Heart right ventricle (tissue), 16 donors: Measurements from ENCODE around the gene KLHDC1. TPM values are rescaled to one million over a fixed set of nuclear protein-coding genes. Genes with fewer than 3 reads are reported as not detected.

Experiments
- ATAC-seq, 8 donors: fragments of 200-7000 bp; cut with Tn5 transposase; one replicate each; pipeline ENCODE4 v1.9.1; 2020; ENCODE audit warnings: mild to moderate bottlenecking in 8 of 8, moderate library complexity in 8 of 8, moderate number of reproducible peaks in 1 of 8
- DNase-seq, 2 donors: peaks; one replicate each; pipeline ENCODE4 v3.0.0-alpha.2; 2020
- H3K27ac ChIP-seq, 10 donors: fragments of 200-600 bp; sonication (generic) in 2 of 10; one replicate each; pipeline versions ENCODE4 v1.5.0 to v1.8.0; 2020 to 2022; ENCODE audit warnings: mild to moderate bottlenecking in 3 of 10
- H3K27me3 ChIP-seq, 7 donors: fragments of 200-600 bp; one replicate each; pipeline ENCODE4 v1.8.0; 2021 to 2022; ENCODE audit warnings: mild to moderate bottlenecking in 2 of 7
- H3K36me3 ChIP-seq, 9 donors: fragments of 200-600 bp; sonication (generic) in 1 of 9; one replicate each; pipeline versions ENCODE4 v1.5.0 to v1.8.0; 2020 to 2022; ENCODE audit warnings: mild to moderate bottlenecking in 2 of 9
- H3K4me1 ChIP-seq, 9 donors: fragments of 200-600 bp; sonication (generic) in 1 of 9; one replicate each; pipeline versions ENCODE4 v1.5.0 to v1.8.0; 2020 to 2022; ENCODE audit warnings: mild to moderate bottlenecking in 4 of 9
- H3K4me3 ChIP-seq, 10 donors: fragments of 200-600 bp; sonication (generic) in 2 of 10; one replicate each; pipeline versions ENCODE4 v1.5.0 to v1.8.0; 2020 to 2022; ENCODE audit warnings: mild to moderate bottlenecking in 7 of 10, moderate library complexity in 2 of 10
- H3K9me3 ChIP-seq, 11 donors: fragments of 200-600 bp in 10 of 11; sonication (generic) in 2 of 11; one replicate each; pipeline versions ENCODE4 v1.5.0 to v1.8.0; 2013 to 2022; ENCODE audit warnings: mild to moderate bottlenecking in 2 of 11, control low read depth in 1 of 11, moderate library complexity in 1 of 11
- CTCF ChIP-seq, 9 donors: fragments of 200-600 bp; sonication (generic) in 2 of 9; IDR thresholded peaks; one replicate each; pipeline versions ENCODE4 v1.5.0 to v1.8.0; 2021 to 2022; ENCODE audit warnings: antibody characterized with exemption in 9 of 9, mild to moderate bottlenecking in 5 of 9, moderate library complexity in 1 of 9
- WGBS, 2 donors: extraction: QIAGEN DNeasy Blood & Tissue Kit; methylation state at CpG; one replicate each; pipeline ENCODE4 v1.1.7; 2013; ENCODE audit warnings: inconsistent platforms in 1 of 2; 5-methylcytosine and 5-hydroxymethylcytosine counted together
- intact Hi-C, 10 donors: fragments of 100-400 bp; cut with DNase I; formaldehyde crosslinking; loops; one replicate each; pipeline versions ENCODE4 v1.11.1 to v1.14.2; 2022
- polyA plus RNA-seq, 2 donors: library from polyadenylated mRNA; stranded (reverse); fragments of 200-250 nt; gene quantifications; one replicate each; pipeline ENCODE4 v1.2.3, GENCODE V29; 2013
- total RNA-seq, 10 donors: library from RNA; stranded (reverse); fragmentation: NEBNext Ultra II Directional in 3 of 10; extraction: Animal tissue kit (Norgen Biotek cat#: 25700) in 3 of 10; gene quantifications; one replicate each; pipeline versions ENCODE4 v1.2.1 to v1.2.4, GENCODE V29; 2021 to 2023
- donor health status: Arrhythmogenic right ventricular cardiomyopathy.
- donor health status: ischemic (EF 13 %, LVEDD 7.1; RV severe dilation, severe dysfunction).
- donor health status: healthy with polysubstance abuse.
- donor health status: DM: no; HTN: yes; CAD: no.
- donor health status: DM: no; HTN: no; CAD: no.
- donor health status: ischemic (EF 25% LVEDD 6.9; RV normal size, moderate dysfunction).
- donor health status: ischemic (EF 25% LVEDD 5.7; RV mildly dilated, moderate dysfunction).
- donor health status: healthy.
- donor health status: DM: yes; HTN: yes; CAD: no.
- donor health status: Ischemic cardiomyopathy.
- donor health status: ischemic (EF 35%, LVEDD 5.7; RV mildly dilated, moderate dysfunction).
- donor health status: nonischemic (EF 11% LVEDD 7.7; RV severe dilation, severe dysfunction).
- donor health status: DM: yes; HTN: yes; CAD: no.
- donor health status: PGD.
- donor health status: ischemic (EF 29% LVEDD 5.4; RV normal size, mild dysfunction).
- donor health status: nonischemic (EF 23%, LVEDD 6.1; RV moderate dilation, normal function).

The KLHDC1 gene
- total and polyA plus RNA-seq, 12 donors, result 0.99 to 8.1 (median 7.2) TPM

GRCh38 chr14:49768301-49769121, 75.6 kb downstream of the KLHDC1 start:
- H3K36me3 ChIP-seq, result peaks cover 0 to 19% (median 4%) of the 10 kb centered on the region in 9 donors
- DNase-seq (peak; percentile 40 to 55), ATAC-seq (peak; percentile 32 to 67 (median 48))
- intact Hi-C loops, result loop anchor here in 8 of 10 donors (2.0 to 10.0 kb wide), 7 partner anchors 64 to 146 kb away; partner anchors contain the start of genes DNAAF2 (in 4 of the 8), KLHDC1 (in 2 of the 8), MGAT2 (in 1 of the 8) and RPL36AL (in 1 of the 8)
- peaks cover 2 to 35% (median 31%) of the 10 kb centered on the region in 9 donors for H3K4me1 ChIP-seq
- peak overlapping the region; percentile 89 to 99 (median 98) for H3K27ac ChIP-seq
- H3K4me3 ChIP-seq, result peak overlapping the region; percentile 73 to 99 (median 97)
- TF ChIP-seq CTCF (IDR thresholded peaks at IDR 0.05), result no peak
- no peaks in the 10 kb centered on the region for H3K27me3 ChIP-seq
- H3K9me3 ChIP-seq, result no peaks in the 10 kb centered on the region
- 0% methylated on average over 67 of the region's 67 CpGs for WGBS, 2 donors

GRCh38 chr14:49769171-49769570, 76.3 kb downstream of the KLHDC1 start:
- Histone ChIP-seq H3K4me3 (peak overlapping the region; percentile 73 to 99 (median 97)), H3K27me3 (no peaks in the 10 kb centered on the region), H3K9me3 (no peaks in the 10 kb centered on the region), H3K27ac (peak overlapping the region in 9 of 10 donors; percentile 90 to 99 (median 98)), H3K4me1 (peaks cover 2 to 40% (median 31%) of the 10 kb centered on the region in 9 donors), H3K36me3 (peaks cover 0 to 25% (median 7%) of the 10 kb centered on the region in 9 donors)
- ATAC-seq (no peak), DNase-seq (no peak)
- intact Hi-C loops, result loop anchor here in 8 of 10 donors (2.0 to 10.0 kb wide), 7 partner anchors 64 to 147 kb away; partner anchors contain the start of genes DNAAF2 (in 4 of the 8), KLHDC1 (in 2 of the 8), MGAT2 (in 1 of the 8) and RPL36AL (in 1 of the 8)
- 30% methylated on average over 6 of the region's 6 CpGs for WGBS, 2 donors
- TF ChIP-seq CTCF (IDR thresholded peaks at IDR 0.05), result no peak

- intact Hi-C loops, result loop anchor here in 8 of 10 donors (2.0 to 10.0 kb wide), 8 partner anchors 65 to 147 kb away; partner anchors contain the start of genes DNAAF2 (in 4 of the 8), KLHDC1 (in 2 of the 8), MGAT2 (in 1 of the 8) and RPL36AL (in 1 of the 8)
- Histone ChIP-seq H3K27me3 (no peaks in the 10 kb centered on the region), H3K4me3 (peak overlapping the region in 9 of 10 donors; percentile 73 to 99 (median 97)), H3K27ac (peak overlapping the region in 5 of 10 donors; percentile 94 to 99 (median 98)), H3K4me1 (peaks cover 2 to 43% (median 31%) of the 10 kb centered on the region in 9 donors), H3K9me3 (no peaks in the 10 kb centered on the region), H3K36me3 (peaks cover 0 to 31% (median 12%) of the 10 kb centered on the region in 9 donors)
- no peak for DNase-seq
- 71 to 72% methylated on average over 15 of the region's 15 CpGs for whole genome bisulfite sequencing, 2 donors
- no peak for TF ChIP-seq CTCF (IDR thresholded peaks at IDR 0.05)
- no peak for ATAC-seq
Observed at GRCh38 chr14:49769581-49770211, 76.8 kb downstream of the KLHDC1 start.
